ELF-1 (cell line): ENCODE results near the gene IQGAP2.

Experiments used
- DNase-seq: peaks from one replicate; pipeline ENCODE4 v3.0.0-alpha.2; 2016; ENCODE audit warnings: low read depth, low spot score

IQGAP2 gene

GRCh38 chr5:76475936-76476335 lies 72.9 kb downstream of the IQGAP2 start:
- no peak for DNase-seq

- DNase-seq: no peak
Observed at GRCh38 chr5:76476474-76477038, 73.5 kb downstream of the IQGAP2 start.

DNA sequence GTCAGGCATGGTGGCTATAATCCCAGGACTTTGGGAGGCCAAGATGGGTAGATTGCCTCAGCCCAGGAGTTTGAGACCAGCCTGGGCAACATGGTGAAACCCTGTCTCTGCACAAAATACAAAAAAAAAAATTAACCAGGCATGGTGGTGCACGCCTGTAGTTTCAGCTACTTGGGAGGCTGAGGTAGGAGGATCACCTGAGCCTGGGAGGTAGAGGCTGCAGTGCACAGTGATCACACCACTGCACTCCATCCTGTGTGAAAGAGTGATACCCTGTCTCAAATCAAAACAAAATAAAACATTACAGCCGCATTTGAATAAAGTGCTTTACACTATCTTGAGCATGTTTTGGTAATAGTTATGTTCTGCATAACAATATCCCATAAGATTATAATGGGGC lies 74.0 kb downstream of the IQGAP2 start:
- DNase-seq: no peak

DNA sequence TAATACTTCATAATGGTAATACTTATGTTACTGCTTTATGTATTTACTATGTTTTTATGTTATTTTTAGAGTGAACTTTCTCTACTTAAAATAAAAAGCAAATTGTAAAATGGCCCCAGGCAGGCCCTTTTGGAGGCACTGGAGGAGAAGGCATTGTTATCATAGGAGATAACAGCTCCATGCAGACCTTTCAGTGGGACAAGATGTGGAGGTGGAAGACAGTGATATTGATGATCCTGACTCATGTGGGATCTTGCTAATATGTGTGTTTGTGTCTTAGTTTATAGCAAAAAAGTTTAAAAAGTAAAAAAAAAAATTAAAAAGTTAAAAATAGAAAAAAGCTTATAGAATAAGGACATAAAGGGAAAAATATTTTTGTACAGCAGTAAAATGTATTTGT lies 74.5 kb downstream of the IQGAP2 start:
- DNase-seq: no peak

DNA sequence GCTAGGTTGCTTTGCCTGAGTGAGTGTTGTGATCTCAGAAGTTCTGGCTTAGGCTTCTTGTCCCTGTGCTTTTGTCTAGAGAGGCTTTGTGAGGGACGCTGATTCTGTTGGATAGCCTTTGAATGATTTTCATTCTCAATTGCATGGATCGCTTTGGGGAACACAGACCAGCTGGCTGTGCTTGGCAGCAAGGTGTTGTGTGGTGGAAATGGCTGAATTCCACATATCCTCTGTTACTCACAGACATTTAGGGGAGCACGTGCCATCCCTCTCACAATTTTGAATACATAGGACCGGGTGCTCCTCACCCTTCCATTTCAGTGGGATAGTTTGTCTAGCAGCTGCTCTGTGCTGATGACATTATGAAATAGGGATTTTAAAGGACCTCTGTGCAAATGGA lies 76.2 kb downstream of the IQGAP2 start:
- DNase-seq: no peak

DNA sequence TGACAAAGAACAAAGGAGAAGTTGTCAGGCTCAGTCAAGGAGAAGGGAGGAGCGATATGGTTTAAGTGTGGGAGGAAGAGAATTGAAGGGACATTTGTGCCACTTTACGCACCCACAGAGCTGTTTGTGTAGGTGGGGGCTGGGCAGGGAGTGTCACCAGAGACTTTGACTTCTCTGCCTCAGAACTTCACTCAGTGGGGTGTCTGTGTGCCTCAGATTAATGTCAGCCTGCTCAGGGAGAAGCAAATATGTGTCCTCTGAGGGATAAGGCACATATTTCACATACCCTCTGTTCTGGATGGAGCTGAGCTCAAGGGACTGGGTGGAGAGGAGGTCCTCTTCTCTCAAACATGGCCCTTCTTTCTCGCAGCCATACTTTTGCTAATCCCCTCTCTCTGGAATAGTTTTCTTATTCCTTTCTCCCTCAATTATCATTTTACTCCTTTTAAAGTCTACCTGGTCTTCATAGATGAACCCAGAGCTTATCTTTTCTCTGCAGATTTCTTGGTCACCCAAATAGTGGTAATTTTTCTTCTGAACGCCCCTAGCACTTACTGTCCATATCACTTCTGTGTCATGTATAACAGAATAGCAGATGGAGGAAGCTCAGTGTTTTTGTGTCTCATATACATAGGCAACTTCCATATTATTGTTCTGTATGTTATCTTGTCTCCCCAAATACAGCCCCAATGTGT lies 77.0 kb downstream of the IQGAP2 start:
- no peak for DNase-seq

- no peak for DNase-seq
Observed at GRCh38 chr5:76482984-76483383, 79.9 kb downstream of the IQGAP2 start.

DNA sequence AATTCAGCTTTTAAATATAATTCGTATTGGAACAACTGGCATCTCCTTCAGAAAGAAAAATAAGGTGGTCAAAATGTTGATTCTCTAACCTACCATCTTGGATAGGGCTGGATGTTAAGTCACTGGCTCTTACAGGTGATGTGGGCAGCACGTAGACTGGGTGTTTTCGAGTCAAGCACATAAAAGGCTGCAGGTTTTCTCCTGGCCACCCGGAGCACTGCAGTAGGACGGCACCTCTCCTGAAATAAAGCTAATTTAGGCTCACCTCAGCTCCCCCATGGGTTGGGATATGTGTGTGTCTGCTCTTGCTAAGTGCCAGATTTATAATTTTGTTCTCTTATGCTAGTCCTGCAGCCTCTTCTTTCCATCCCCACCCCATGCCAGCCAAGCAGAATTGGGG lies 80.3 kb downstream of the IQGAP2 start:
- peak; percentile 52 for DNase-seq

GRCh38 chr5:76483881-76484280 lies 80.8 kb downstream of the IQGAP2 start:
- DNase-seq: no peak

- no peak for DNase-seq
Observed at GRCh38 chr5:76485511-76485910, 82.4 kb downstream of the IQGAP2 start.

DNA sequence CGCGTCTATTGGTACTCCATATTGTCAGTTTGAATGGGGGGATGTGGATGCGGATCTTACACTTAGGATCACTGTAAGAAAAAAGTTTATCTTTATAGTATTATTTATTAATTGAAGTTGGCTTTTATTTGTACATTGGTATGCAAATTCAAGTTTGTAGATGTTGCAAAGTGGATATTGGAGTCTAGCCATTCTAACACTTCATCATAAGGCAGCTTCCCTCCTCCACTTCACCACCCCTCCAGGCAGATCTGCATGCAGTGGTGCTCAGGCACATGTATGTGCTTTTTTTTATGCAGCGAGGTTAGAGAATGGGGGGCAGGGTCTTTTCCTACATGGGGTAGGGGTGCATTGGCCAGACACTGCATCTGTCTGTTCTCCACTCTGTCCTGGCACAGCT lies 84.3 kb downstream of the IQGAP2 start:
- no peak for DNase-seq

- no peak for DNase-seq
Observed at GRCh38 chr5:76487821-76488220, 84.7 kb downstream of the IQGAP2 start.

DNA sequence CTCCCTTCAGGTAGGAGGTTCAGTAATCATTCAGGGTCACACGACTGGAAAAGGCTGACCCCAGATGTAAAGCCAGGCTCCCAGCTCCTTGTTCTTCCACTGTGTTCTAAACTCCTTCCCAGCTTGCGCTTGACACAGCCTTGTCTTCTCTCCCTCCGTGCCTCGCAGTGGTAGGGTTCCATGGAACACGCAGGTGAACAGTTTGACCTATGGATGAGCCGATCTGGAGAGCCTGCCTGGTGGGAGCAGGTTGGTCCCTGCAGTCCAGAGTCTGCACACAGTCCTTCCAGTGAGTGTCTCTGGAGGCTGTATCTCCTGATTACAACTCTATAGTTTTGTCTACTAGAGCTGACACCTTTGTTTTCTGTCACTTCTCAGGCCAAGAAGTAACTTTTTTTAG lies 85.9 kb downstream of the IQGAP2 start:
- no peak for DNase-seq

GRCh38 chr5:76489877-76490688 lies 87.0 kb downstream of the IQGAP2 start:
- no peak for DNase-seq

- DNase-seq: no peak
Observed at GRCh38 chr5:76490960-76491359, 87.9 kb downstream of the IQGAP2 start.

DNA sequence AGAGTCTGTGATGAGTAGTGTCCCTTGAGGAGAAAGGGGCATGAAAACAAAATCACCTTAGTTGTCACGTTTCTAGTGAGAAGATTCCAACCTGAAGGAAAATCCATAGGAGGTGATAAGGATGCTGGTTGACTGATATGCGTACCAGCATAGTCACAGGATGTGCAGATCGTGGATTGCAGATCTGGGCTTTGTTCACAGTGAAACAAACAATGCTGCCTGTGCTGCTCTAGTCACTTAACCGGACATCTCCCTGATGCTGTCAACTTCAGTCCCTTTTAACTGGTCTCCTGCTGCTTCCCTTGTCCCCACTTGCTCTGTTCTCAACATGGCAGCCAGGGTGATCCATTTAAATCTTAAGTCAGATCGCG lies 89.7 kb downstream of the IQGAP2 start:
- no peak for DNase-seq

GRCh38 chr5:76493190-76493837 lies 90.2 kb downstream of the IQGAP2 start:
- DNase-seq: peak; percentile 57

- DNase-seq: no peak
Observed at GRCh38 chr5:76494201-76494600, 91.1 kb downstream of the IQGAP2 start.

DNA sequence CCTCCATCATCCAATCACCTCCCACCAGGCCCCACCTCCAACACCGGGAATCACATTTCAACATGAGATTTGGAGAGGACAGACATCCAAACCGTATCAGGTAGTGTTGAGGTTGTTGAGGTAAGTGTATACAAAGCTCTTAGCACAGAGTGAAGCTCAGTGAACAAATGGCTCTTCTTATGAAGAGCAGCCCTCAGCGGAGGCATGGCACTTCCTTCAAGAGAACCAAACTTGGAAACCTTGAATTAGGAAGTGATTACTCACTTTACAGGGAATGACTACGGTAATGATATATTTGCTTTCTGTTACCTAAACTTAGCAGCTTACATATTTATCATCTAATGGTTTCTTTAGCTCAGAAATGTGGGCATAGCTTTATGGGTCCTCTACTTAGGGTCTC lies 92.8 kb downstream of the IQGAP2 start:
- DNase-seq: no peak

- DNase-seq: no peak
Observed at GRCh38 chr5:76497065-76497460, 94.0 kb downstream of the IQGAP2 start.

DNA sequence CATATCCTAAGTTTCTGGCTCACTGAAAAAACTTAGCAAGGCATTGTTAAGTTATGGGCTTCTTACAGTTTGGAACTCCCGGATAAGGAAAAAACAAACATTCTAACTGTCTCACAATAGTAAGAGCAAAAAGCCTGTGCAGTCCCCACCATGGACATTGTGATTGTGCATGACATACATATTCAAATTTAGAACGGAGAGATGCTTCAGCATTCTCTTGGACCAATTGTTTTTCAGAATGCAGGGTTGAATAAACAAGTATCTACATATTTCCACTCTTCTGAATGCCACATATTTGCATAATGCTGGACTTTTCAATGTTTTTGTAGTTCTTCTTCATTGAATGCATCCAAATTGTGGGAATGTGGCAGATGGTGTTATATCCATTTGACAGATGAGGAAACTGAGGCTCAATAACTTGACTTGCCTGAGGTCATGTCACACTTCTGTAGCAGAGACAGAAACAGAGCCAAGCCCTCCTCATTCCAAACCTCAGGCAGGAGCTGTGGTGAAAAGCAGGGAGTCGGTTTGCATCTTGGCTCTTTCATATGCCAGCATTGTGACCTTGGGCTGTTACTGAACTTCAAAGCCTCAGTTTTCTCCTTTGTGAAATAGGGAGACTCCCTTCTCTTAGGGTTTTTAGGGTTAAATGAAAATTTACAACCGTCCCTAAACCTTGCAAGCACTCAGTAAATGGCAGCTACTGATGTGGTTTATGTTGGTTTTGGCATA lies 95.1 kb downstream of the IQGAP2 start:
- DNase-seq: peak; percentile 36
